Brain microvascular endothelial cell (primary cell): Measurements from ENCODE around the gene MSRB1.
A peak's percentile ranks its signal among the peaks of the same experiment; 100 is the strongest.

Experiments used
- DNase-seq: peaks from one replicate; pipeline ENCODE4 v3.0.0-alpha.2; 2020
- H3K27ac ChIP-seq: fragments of 250-450 bp; sonication (Bioruptor Pico); 2 replicates; pipeline ENCODE4 v1.5.1; 2020; ENCODE audit warnings: mild to moderate bottlenecking, moderate library complexity
- H3K27me3 ChIP-seq: fragments of 250-450 bp; sonication (Bioruptor Pico); replicated peaks from 2 replicates; pipeline ENCODE4 v1.5.1; 2020; ENCODE audit warnings: mild to moderate bottlenecking
- H3K36me3 ChIP-seq: fragments of 250-450 bp; sonication (Bioruptor Pico); replicated peaks from 2 replicates; pipeline ENCODE4 v1.5.1; 2020; ENCODE audit warnings: mild to moderate bottlenecking
- H3K4me3 ChIP-seq: 2 replicates; pipeline ENCODE4 v1.5.1; 2011; ENCODE audit warnings: low read depth, mild to moderate bottlenecking, control low read depth, low read length, moderate library complexity
- CTCF ChIP-seq: IDR thresholded peaks from 2 replicates; pipeline ENCODE4 v1.5.1; 2011; ENCODE audit warnings: low read depth, mild to moderate bottlenecking, moderate library complexity, low read length, control low read depth, inconsistent platforms; ENCODE audit errors: missing control alignments
- in situ Hi-C: cut with HindIII; loops from 2 replicates; pipeline ENCODE4 v1.10.0; 2017; ENCODE audit warnings: low sequenced_read_pairs, low pct_ligation_motif_present

Gene MSRB1

GRCh38 chr16:1971796-1972489, 28.9 kb upstream of the MSRB1 start, which contains the start of gene TBL3:
TBL3 (plus strand) TSS chr16:1972053; CDS start chr16:1972165, 112 bp downstream.
- in situ Hi-C loops, result no loop called here
- Histone ChIP-seq H3K36me3 (peaks cover 29% of the 10 kb centered on the region), H3K27ac (peak within 1 kb of the TSS; percentile 78), H3K4me3 (peak within 1 kb of the TSS; percentile 91), H3K27me3 (no peaks in the 10 kb centered on the region)
- peak; percentile 87 for DNase-seq
- no peak for TF ChIP-seq CTCF

- no peak for TF ChIP-seq CTCF
- Histone ChIP-seq H3K27ac (no peak overlapping the region), H3K27me3 (no peaks in the 10 kb centered on the region), H3K4me3 (no peak overlapping the region), H3K36me3 (peaks cover 9% of the 10 kb centered on the region)
- DNase-seq, result no peak
- in situ Hi-C loops, result no loop called here
Observed at GRCh38 chr16:1968146-1968953, 25.4 kb upstream of the MSRB1 start.

- TF ChIP-seq CTCF, result no peak
- Histone ChIP-seq H3K36me3 (peaks cover 27% of the 10 kb centered on the region), H3K27ac (no peak within 1 kb of the TSS), H3K27me3 (no peaks in the 10 kb centered on the region), H3K4me3 (peak within 1 kb of the TSS; percentile 93)
- in situ Hi-C loops, result no loop called here
- no peak for DNase-seq
Observed at GRCh38 chr16:1966460-1966859, 23.5 kb upstream of the MSRB1 start, which contains the start of gene RNF151. RNF151 (plus strand) TSS chr16:1966856; CDS start chr16:1966882, 26 bp downstream.

GRCh38 chr16:1965396-1966001, 22.5 kb upstream of the MSRB1 start:
- no peaks in the 10 kb centered on the region for H3K27me3 ChIP-seq
- no peak for DNase-seq
- H3K27ac ChIP-seq, result peak overlapping the region; percentile 88
- TF ChIP-seq CTCF, result no peak
- in situ Hi-C loops, result no loop called here
- peak overlapping the region; percentile 93 for H3K4me3 ChIP-seq
- peaks cover 32% of the 10 kb centered on the region for H3K36me3 ChIP-seq

GRCh38 chr16:1964506-1965395, 21.8 kb upstream of the MSRB1 start, which contains the start of gene RPS2:
RPS2 (minus strand) TSS chr16:1964826; CDS start chr16:1964625, 201 bp downstream.
- peaks cover 32% of the 10 kb centered on the region for H3K36me3 ChIP-seq
- H3K27ac ChIP-seq, result peak within 1 kb of the TSS; percentile 88
- peak within 1 kb of the TSS; percentile 93 for H3K4me3 ChIP-seq
- peak; percentile 99 for DNase-seq
- in situ Hi-C loops, result no loop called here
- no peaks in the 10 kb centered on the region for H3K27me3 ChIP-seq
- no peak for TF ChIP-seq CTCF
